DOHH2 (cell line): ENCODE measurements around the gene KDM4C.

Source experiments
- H3F3A ChIP-seq: fragments of 200-600 bp; sonication (generic), shearing (Covaris generic); 2 replicates; pipeline ENCODE4 v1.6.0; 2016; ENCODE audit warnings: antibody characterized with exemption, mild to moderate bottlenecking; ENCODE audit not compliant: control insufficient read depth, insufficient read depth
- H3K27ac ChIP-seq: fragments of 200-600 bp; sonication (generic); 2 replicates; pipeline ENCODE4 v1.5.1; 2014; ENCODE audit warnings: low read depth, mild to moderate bottlenecking, low read length, moderate library complexity
- H3K27me3 ChIP-seq: fragments of 200-600 bp; sonication (generic); 2 replicates; pipeline ENCODE4 v1.6.1; 2014; ENCODE audit warnings: mild to moderate bottlenecking, low read length, mixed read lengths; ENCODE audit not compliant: control insufficient read depth
- H3K36me3 ChIP-seq: fragments of 200-600 bp; sonication (generic); 2 replicates; pipeline ENCODE4 v1.6.1; 2014; ENCODE audit warnings: mild to moderate bottlenecking, low read length, moderate library complexity, mixed read lengths; ENCODE audit not compliant: control insufficient read depth
- H3K4me1 ChIP-seq: fragments of 200-600 bp; sonication (generic); 2 replicates; pipeline ENCODE4 v1.6.1; 2014; ENCODE audit warnings: mild to moderate bottlenecking, low read length, mixed read lengths; ENCODE audit not compliant: control insufficient read depth
- H3K4me2 ChIP-seq: fragments of 200-600 bp; sonication (generic); 2 replicates; pipeline ENCODE4 v1.6.0; 2014; ENCODE audit warnings: mild to moderate bottlenecking, low read length, moderate library complexity
- H3K4me3 ChIP-seq: fragments of 200-600 bp; sonication (generic); 2 replicates; pipeline ENCODE4 v1.5.1; 2014; ENCODE audit warnings: mild to moderate bottlenecking, low read length, mixed read lengths
- H3K79me2 ChIP-seq: fragments of 200-600 bp; sonication (generic); 2 replicates; pipeline ENCODE4 v1.6.1; 2014; ENCODE audit warnings: mild to moderate bottlenecking, low read length, mixed read lengths; ENCODE audit not compliant: control insufficient read depth
- H3K9me2 ChIP-seq: fragments of 200-600 bp; sonication (generic); replicated peaks from 2 replicates; pipeline ENCODE4 v1.6.1; 2014; ENCODE audit warnings: mild to moderate bottlenecking, low read length, mixed read lengths; ENCODE audit not compliant: control insufficient read depth
- H3K9me3 ChIP-seq: fragments of 200-600 bp; sonication (generic); 2 replicates; pipeline ENCODE4 v1.6.1; 2014; ENCODE audit warnings: antibody characterized with exemption, low read length, mixed read lengths; ENCODE audit not compliant: control insufficient read depth, insufficient read depth
- H4K20me1 ChIP-seq: fragments of 200-600 bp; sonication (generic); 2 replicates; pipeline ENCODE4 v1.6.0; 2014; ENCODE audit warnings: low read depth, mild to moderate bottlenecking, antibody characterized with exemption, low read length, moderate library complexity; ENCODE audit not compliant: control insufficient read depth, insufficient read depth
- EZH2phosphoT487 ChIP-seq: fragments of 200-600 bp; sonication (generic); IDR thresholded peaks from 2 replicates; pipeline ENCODE4 v1.6.1; 2017; ENCODE audit warnings: borderline replicate concordance, mild to moderate bottlenecking, antibody characterized with exemption, low read length, moderate library complexity, mixed read lengths
- TF ChIP-seq, protein P1 (sequence below): fragments of 200-600 bp; sonication (generic); IDR thresholded peaks from one replicate; pipeline ENCODE4 v1.5.1; 2014; ENCODE audit warnings: antibody characterized with exemption, mild to moderate bottlenecking, low read depth, low read length; ENCODE audit not compliant: poor library complexity, severe bottlenecking

Gene KDM4C

DNA sequence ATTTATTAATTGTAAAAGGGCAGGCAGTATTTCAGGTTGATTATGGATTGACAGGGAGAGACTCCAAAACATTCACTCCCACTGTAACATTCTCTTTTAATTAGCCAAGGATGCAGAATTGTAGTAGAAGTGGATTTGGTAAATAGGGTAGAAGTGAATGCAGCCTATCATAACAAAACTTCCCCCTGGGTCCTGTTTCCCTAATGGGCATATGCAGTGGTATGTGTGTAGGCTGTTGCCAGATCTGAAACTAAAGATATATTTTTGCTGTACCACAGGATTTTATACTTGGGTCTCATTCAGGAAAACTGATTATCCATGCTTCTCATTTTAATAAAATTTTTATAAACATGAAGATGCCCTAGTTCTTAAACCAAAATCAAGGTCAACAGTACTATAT, 351.2 kb downstream of the KDM4C start:
- no peak overlapping the region for H3K27ac ChIP-seq
- no peaks in the 10 kb centered on the region for H3K4me1 ChIP-seq
- no peaks in the 10 kb centered on the region for H3K9me3 ChIP-seq
- H3F3A ChIP-seq: no peaks in the 10 kb centered on the region
- H3K36me3 ChIP-seq: peaks cover 3% of the 10 kb centered on the region; the same call in 1 of the 2 replicates
- no peak for TF ChIP-seq EZH2phosphoT487
- TF ChIP-seq, protein P1, sequence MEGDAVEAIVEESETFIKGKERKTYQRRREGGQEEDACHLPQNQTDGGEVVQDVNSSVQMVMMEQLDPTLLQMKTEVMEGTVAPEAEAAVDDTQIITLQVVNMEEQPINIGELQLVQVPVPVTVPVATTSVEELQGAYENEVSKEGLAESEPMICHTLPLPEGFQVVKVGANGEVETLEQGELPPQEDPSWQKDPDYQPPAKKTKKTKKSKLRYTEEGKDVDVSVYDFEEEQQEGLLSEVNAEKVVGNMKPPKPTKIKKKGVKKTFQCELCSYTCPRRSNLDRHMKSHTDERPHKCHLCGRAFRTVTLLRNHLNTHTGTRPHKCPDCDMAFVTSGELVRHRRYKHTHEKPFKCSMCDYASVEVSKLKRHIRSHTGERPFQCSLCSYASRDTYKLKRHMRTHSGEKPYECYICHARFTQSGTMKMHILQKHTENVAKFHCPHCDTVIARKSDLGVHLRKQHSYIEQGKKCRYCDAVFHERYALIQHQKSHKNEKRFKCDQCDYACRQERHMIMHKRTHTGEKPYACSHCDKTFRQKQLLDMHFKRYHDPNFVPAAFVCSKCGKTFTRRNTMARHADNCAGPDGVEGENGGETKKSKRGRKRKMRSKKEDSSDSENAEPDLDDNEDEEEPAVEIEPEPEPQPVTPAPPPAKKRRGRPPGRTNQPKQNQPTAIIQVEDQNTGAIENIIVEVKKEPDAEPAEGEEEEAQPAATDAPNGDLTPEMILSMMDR: no peak
- no peaks in the 10 kb centered on the region for H3K79me2 ChIP-seq
- H3K4me3 ChIP-seq: no peak overlapping the region
- H4K20me1 ChIP-seq: no peaks in the 10 kb centered on the region
- no peaks in the 10 kb centered on the region for H3K9me2 ChIP-seq
- H3K4me2 ChIP-seq: no peak overlapping the region
- H3K27me3 ChIP-seq: no peaks in the 10 kb centered on the region

DNA sequence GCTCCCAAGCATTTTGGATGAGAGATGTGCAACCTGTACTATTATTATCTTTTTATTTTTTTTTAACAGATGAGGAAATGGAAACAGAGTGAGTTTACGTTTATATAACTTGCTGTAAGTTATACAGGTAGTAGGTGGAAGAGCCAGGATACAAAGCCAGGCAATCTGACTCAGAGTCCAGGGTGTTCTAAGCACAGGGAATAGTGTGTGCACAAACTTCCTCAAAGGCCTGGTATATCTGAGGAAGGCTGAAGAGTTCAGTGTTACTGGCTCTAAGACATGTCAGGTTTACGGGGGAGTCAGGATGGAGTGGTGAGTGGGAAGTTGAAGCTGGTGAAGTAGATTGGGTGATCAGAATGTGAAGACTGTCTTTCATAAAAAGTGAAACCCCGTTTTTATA, 353.6 kb downstream of the KDM4C start:
- Histone ChIP-seq H3K27me3 (no peaks in the 10 kb centered on the region), H3K27ac (no peak overlapping the region), H3F3A (no peaks in the 10 kb centered on the region), H3K4me1 (no peaks in the 10 kb centered on the region), H3K9me3 (no peaks in the 10 kb centered on the region), H3K9me2 (no peaks in the 10 kb centered on the region), H3K4me2 (no peak overlapping the region), H3K36me3 (no peaks in the 10 kb centered on the region), H3K79me2 (no peaks in the 10 kb centered on the region), H3K4me3 (no peak overlapping the region), H4K20me1 (no peaks in the 10 kb centered on the region)
- TF ChIP-seq EZH2phosphoT487: no peak
- TF ChIP-seq, protein P1: no peak

- H3K27ac ChIP-seq: no peak overlapping the region
These were observed 357.8 kb downstream of the KDM4C start for GRCh38 chr9:7115606-7116005.

More at GRCh38 chr9:7115606-7116005, 357.8 kb downstream of the KDM4C start:
- Histone ChIP-seq H3K4me3 (no peak overlapping the region), H3K79me2 (no peaks in the 10 kb centered on the region), H3K27me3 (no peaks in the 10 kb centered on the region), H3K9me3 (no peaks in the 10 kb centered on the region), H3K36me3 (no peaks in the 10 kb centered on the region), H4K20me1 (no peaks in the 10 kb centered on the region), H3K4me2 (no peak overlapping the region), H3K4me1 (no peaks in the 10 kb centered on the region), H3F3A (no peaks in the 10 kb centered on the region), H3K9me2 (no peaks in the 10 kb centered on the region)
- TF ChIP-seq, protein P1: no peak
- no peak for TF ChIP-seq EZH2phosphoT487
